ENCODE data around the gene GANAB. TPM values are rescaled to one million over a fixed set of nuclear protein-coding genes. Genes with fewer than 3 reads are reported as not detected.

The GANAB gene
- total RNA-seq, 4 donors from 2014 or later = 108 to 166 (median 128) TPM

DNA sequence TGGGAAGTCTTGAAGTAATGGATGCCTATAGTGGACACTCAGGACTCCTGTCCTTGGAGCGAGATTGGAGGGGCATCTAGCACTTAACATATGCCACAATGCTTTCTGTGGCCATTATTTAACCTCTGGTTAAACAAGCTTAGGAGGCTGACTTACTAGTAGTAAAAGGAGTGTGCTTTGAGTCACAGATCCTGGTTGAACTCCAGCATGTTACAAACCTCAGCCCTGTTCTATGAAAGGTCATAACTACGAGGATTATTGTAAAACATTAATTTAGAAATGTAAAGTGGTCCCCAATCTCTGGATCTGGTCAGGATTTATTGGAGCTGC is 26.7 kb upstream of the GANAB start:
- TF ChIP-seq, protein P1, sequence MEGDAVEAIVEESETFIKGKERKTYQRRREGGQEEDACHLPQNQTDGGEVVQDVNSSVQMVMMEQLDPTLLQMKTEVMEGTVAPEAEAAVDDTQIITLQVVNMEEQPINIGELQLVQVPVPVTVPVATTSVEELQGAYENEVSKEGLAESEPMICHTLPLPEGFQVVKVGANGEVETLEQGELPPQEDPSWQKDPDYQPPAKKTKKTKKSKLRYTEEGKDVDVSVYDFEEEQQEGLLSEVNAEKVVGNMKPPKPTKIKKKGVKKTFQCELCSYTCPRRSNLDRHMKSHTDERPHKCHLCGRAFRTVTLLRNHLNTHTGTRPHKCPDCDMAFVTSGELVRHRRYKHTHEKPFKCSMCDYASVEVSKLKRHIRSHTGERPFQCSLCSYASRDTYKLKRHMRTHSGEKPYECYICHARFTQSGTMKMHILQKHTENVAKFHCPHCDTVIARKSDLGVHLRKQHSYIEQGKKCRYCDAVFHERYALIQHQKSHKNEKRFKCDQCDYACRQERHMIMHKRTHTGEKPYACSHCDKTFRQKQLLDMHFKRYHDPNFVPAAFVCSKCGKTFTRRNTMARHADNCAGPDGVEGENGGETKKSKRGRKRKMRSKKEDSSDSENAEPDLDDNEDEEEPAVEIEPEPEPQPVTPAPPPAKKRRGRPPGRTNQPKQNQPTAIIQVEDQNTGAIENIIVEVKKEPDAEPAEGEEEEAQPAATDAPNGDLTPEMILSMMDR (IDR thresholded peaks at IDR 0.05) = no peak
- ATAC-seq (ENCODE audit: low FRiP score) (no peak), DNase-seq (ENCODE audit: low spot score) (no peak)

- ATAC-seq (ENCODE audit: low FRiP score) (peak; percentile 79), DNase-seq (ENCODE audit: low spot score) (peak; percentile 43)
- TF ChIP-seq, protein P1 (IDR thresholded peaks at IDR 0.05) = no peak
Measured at GRCh38 chr11:62671608-62672389, 25.4 kb upstream of the GANAB start, which contains the start of the genes LBHD1 and UQCC3. LBHD1 (minus strand) TSS chr11:62672267; CDS start chr11:62670031, 2,236 bp downstream. UQCC3 (plus strand) TSS chr11:62671673; CDS start chr11:62671746, 73 bp downstream.

- TF ChIP-seq, protein P1 (IDR thresholded peaks at IDR 0.05) = no peak
- ATAC-seq (ENCODE audit: low FRiP score) = peak; percentile 12
- no peak for DNase-seq (ENCODE audit: low spot score)
Measured at GRCh38 chr11:62671236-62671607, 24.8 kb upstream of the GANAB start.

- ATAC-seq (ENCODE audit: low FRiP score) (no peak), DNase-seq (ENCODE audit: low spot score) (no peak)
- TF ChIP-seq, protein P1 (IDR thresholded peaks at IDR 0.05) = no peak
Measured at GRCh38 chr11:62669420-62670161, 23.2 kb upstream of the GANAB start.

- ATAC-seq (ENCODE audit: low FRiP score) = no peak
- DNase-seq (ENCODE audit: low spot score) = no peak
- TF ChIP-seq, protein P1 (IDR thresholded peaks at IDR 0.05) = no peak
Measured at GRCh38 chr11:62667460-62667859, 21.0 kb upstream of the GANAB start.

GRCh38 chr11:62666259-62666926 is 20.0 kb upstream of the GANAB start:
- DNase-seq (ENCODE audit: low spot score) (no peak), ATAC-seq (ENCODE audit: low FRiP score) (no peak)
- TF ChIP-seq, protein P1 (IDR thresholded peaks at IDR 0.05) = no peak

Measured in omental fat pad (tissue), 4 donors.